Loucy (cell line): ENCODE data around the gene SLC15A3.

Experiments used
- H2AFZ ChIP-seq: fragments of 200-600 bp; sonication (generic); 2 replicates; pipeline ENCODE4 v1.6.0; 2016; ENCODE audit warnings: antibody characterized with exemption, mild to moderate bottlenecking, low read length, moderate library complexity
- H3F3A ChIP-seq: fragments of 200-600 bp; 2 replicates; pipeline ENCODE4 v1.6.0; 2016; ENCODE audit warnings: antibody characterized with exemption, low read depth, mild to moderate bottlenecking
- H3K27me3 ChIP-seq: fragments of 200-600 bp; sonication (generic); 2 replicates; pipeline ENCODE4 v1.6.1; 2014; ENCODE audit warnings: low read length, mild to moderate bottlenecking; ENCODE audit not compliant: insufficient read depth, poor library complexity, severe bottlenecking
- H3K36me3 ChIP-seq: fragments of 200-600 bp; sonication (generic); 2 replicates; pipeline ENCODE4 v1.6.1; 2016; ENCODE audit warnings: low read length; ENCODE audit not compliant: insufficient read depth
- H3K4me1 ChIP-seq: fragments of 200-600 bp; sonication (generic); 2 replicates; pipeline ENCODE4 v1.5.1; 2014; ENCODE audit warnings: low read length, mild to moderate bottlenecking; ENCODE audit not compliant: insufficient read depth, poor library complexity, severe bottlenecking
- H3K4me2 ChIP-seq: fragments of 200-600 bp; sonication (generic); 2 replicates; pipeline ENCODE4 v1.6.0; 2014; ENCODE audit warnings: antibody characterized with exemption, low read length, low read depth, mild to moderate bottlenecking; ENCODE audit not compliant: poor library complexity, severe bottlenecking
- H3K4me3 ChIP-seq: fragments of 200-600 bp; sonication (generic); 2 replicates; pipeline ENCODE4 v1.5.1; 2014; ENCODE audit warnings: low read length, mild to moderate bottlenecking, mixed read lengths; ENCODE audit not compliant: poor library complexity, severe bottlenecking
- H3K79me2 ChIP-seq: fragments of 200-600 bp; sonication (generic); 2 replicates; pipeline ENCODE4 v1.6.1; 2014; ENCODE audit warnings: low read length; ENCODE audit not compliant: insufficient read depth
- H3K9ac ChIP-seq: fragments of 200-600 bp; sonication (generic); 2 replicates; pipeline ENCODE4 v1.6.0; 2014; ENCODE audit warnings: mild to moderate bottlenecking, low read depth, low read length, moderate library complexity; ENCODE audit not compliant: poor library complexity, severe bottlenecking
- H3K9me2 ChIP-seq: fragments of 200-600 bp; sonication (generic); replicated peaks from 2 replicates; pipeline ENCODE4 v1.6.1; 2016; ENCODE audit warnings: low read depth, low read length, mixed read lengths
- H3K9me3 ChIP-seq: fragments of 200-600 bp; sonication (generic); 2 replicates; pipeline ENCODE4 v1.6.1; 2014; ENCODE audit warnings: mild to moderate bottlenecking, antibody characterized with exemption, low read length, low read depth; ENCODE audit not compliant: insufficient read depth
- H4K20me1 ChIP-seq: fragments of 200-600 bp; sonication (generic); 2 replicates; pipeline ENCODE4 v1.6.0; 2014; ENCODE audit warnings: antibody characterized with exemption, low read length, mild to moderate bottlenecking; ENCODE audit not compliant: insufficient read depth, poor library complexity, severe bottlenecking
- CTCF ChIP-seq: fragments of 200-600 bp; sonication (generic); conservative IDR thresholded peaks from 2 replicates; pipeline ENCODE4 v1.5.1; 2014; ENCODE audit warnings: mild to moderate bottlenecking, antibody characterized with exemption, low read length
- EZH2phosphoT487 ChIP-seq: fragments of 200-600 bp; IDR thresholded peaks from 2 replicates; pipeline ENCODE4 v1.6.1; 2018; ENCODE audit warnings: antibody characterized with exemption, mild to moderate bottlenecking, moderate library complexity, borderline replicate concordance

Gene SLC15A3

GRCh38 chr11:60922906-60923305 lies 29.1 kb downstream of the SLC15A3 start:
- TF ChIP-seq EZH2phosphoT487: no peak
- TF ChIP-seq CTCF: no peak
- Histone ChIP-seq H3K9me2 (no peaks in the 10 kb centered on the region), H3K79me2 (peaks cover 19% of the 10 kb centered on the region), H3K9me3 (no peaks in the 10 kb centered on the region), H3K4me1 (peaks cover 34% of the 10 kb centered on the region), H3F3A (no peaks in the 10 kb centered on the region), H3K27me3 (no peaks in the 10 kb centered on the region), H3K9ac (no peak overlapping the region), H3K4me3 (no peak overlapping the region), H3K36me3 (peaks cover 40% of the 10 kb centered on the region; the same call in 1 of the 2 replicates), H2AFZ (no peak overlapping the region), H4K20me1 (peaks cover 12% of the 10 kb centered on the region), H3K4me2 (no peak overlapping the region)

- no peaks in the 10 kb centered on the region for H3F3A ChIP-seq
- peaks cover 15% of the 10 kb centered on the region for H4K20me1 ChIP-seq
- H3K4me3 ChIP-seq: no peak overlapping the region
- H3K27me3 ChIP-seq: no peaks in the 10 kb centered on the region
- H3K9me3 ChIP-seq: no peaks in the 10 kb centered on the region
- TF ChIP-seq CTCF: no peak
- TF ChIP-seq EZH2phosphoT487: no peak
- H3K4me1 ChIP-seq: peaks cover 41% of the 10 kb centered on the region
- H3K9me2 ChIP-seq: no peaks in the 10 kb centered on the region
- H2AFZ ChIP-seq: no peak overlapping the region
- H3K9ac ChIP-seq: no peak overlapping the region
- H3K36me3 ChIP-seq: peaks cover 40% of the 10 kb centered on the region; the same call in 1 of the 2 replicates
- H3K79me2 ChIP-seq: peaks cover 30% of the 10 kb centered on the region
- H3K4me2 ChIP-seq: no peak overlapping the region
These were observed 30.1 kb downstream of the SLC15A3 start for GRCh38 chr11:60921777-60922335.

GRCh38 chr11:60921259-60921658 lies 30.7 kb downstream of the SLC15A3 start:
- H3K4me2 ChIP-seq: no peak overlapping the region
- H3K79me2 ChIP-seq: peaks cover 36% of the 10 kb centered on the region
- no peak overlapping the region for H3K9ac ChIP-seq
- no peak overlapping the region for H2AFZ ChIP-seq
- no peaks in the 10 kb centered on the region for H3F3A ChIP-seq
- TF ChIP-seq EZH2phosphoT487: no peak
- TF ChIP-seq CTCF: no peak
- H3K4me1 ChIP-seq: peaks cover 47% of the 10 kb centered on the region
- H3K9me3 ChIP-seq: no peaks in the 10 kb centered on the region
- H4K20me1 ChIP-seq: peaks cover 21% of the 10 kb centered on the region
- H3K4me3 ChIP-seq: no peak overlapping the region
- H3K36me3 ChIP-seq: peaks cover 40% of the 10 kb centered on the region; the same call in 1 of the 2 replicates
- H3K27me3 ChIP-seq: no peaks in the 10 kb centered on the region
- no peaks in the 10 kb centered on the region for H3K9me2 ChIP-seq
